ENCODE results near the gene POLG.
A peak's percentile ranks its signal among the peaks of the same experiment; 100 is the strongest.

The POLG gene

DNA sequence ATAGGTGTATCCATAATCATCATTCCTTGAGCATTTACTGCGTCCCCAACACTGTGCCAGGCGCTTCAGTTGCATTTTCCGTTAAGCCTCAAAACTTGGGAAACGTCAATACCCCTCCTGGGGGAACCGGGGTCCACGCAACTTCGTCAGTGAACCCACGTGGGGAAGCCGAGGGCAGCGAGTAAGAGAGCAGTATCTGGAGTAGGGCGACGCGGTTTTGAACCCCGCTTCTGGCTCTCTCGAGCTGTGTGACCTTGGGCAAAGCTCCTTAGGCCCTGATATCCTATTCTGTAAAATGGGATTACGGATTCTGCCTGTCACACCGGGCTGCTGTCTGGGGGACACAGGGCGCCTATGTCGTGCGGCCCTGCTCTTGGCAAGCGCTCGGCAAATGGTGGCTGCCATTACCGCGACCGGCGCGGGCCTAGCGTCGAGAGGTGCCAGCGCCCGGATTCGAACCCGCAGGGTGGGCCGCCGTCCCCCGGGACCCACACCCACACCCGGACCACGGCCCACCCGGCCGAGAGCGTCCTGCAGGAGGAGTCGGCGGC is 590 bp downstream of the POLG start:
- Histone ChIP-seq H3K36me3 (ENCODE audit: control insufficient read depth in 5 of 5, insufficient read depth in 5 of 5, low read length in 5 of 5) (peaks cover 0 to 42% (median 40%) of the 10 kb centered on the region in 5 donors), H3K27ac (ENCODE audit: low read depth, low read length) (peak overlapping the region; percentile 72), H3K9me3 (ENCODE audit: control insufficient read depth in 5 of 5, low read length in 5 of 5) (no peaks in the 10 kb centered on the region), H3K4me3 (ENCODE audit: low read depth in 1 of 5, low read length in 5 of 5) (peak overlapping the region; percentile 86 to 92 (median 89)), H3K4me1 (ENCODE audit: control insufficient read depth in 5 of 5, insufficient read depth in 5 of 5, low read length in 5 of 5) (peaks cover 9 to 60% (median 59%) of the 10 kb centered on the region in 5 donors), H3K9ac (ENCODE audit: low read length in 5 of 5) (peak overlapping the region; percentile 81 to 92 (median 88)), H3K27me3 (ENCODE audit: control insufficient read depth in 5 of 5, insufficient read depth in 4 of 5, low read length in 5 of 5) (no peaks in the 10 kb centered on the region)

DNA sequence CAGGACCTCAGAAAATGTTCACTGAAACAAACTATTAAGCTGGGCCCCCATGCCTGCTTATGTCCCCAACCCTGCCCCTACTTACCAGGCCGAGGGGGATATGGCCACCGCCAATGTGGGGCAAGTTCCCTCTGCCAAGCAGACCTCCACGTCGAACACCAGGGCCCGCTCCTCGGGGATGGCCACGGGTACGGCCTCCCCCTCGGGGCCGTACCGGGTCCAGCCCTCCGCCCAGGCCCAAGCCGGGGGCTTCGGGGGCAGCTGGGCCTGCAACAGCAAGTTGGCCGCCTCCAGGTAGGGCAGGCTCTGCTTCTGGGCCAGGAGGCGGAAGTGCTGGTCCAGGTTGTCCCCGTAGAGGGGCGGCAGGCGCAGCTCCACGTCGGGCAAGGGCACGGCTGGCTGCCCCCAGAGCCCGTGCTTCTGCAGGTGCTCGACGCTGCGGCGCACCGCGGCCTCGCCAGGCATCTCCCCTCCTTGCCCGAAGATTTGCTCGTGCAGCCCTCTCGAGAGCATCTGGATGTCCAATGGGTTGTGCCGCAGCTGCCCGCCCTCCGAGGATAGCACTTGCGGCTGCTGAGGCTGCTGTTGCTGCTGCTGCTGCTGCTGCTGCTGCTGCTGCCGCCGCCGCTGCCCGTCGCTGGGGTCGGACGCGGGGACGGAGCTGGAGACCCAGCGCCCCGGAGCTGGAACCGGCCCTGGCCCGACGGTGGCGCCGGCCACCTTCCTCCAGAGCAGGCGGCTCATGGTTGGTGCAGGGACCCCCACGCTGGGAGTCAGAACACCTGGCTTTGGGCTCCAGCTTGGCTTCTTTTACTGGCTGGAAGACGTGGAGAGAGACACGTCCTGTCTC is 1.4 kb downstream of the POLG start:
- Histone ChIP-seq H3K4me3 (ENCODE audit: low read depth in 1 of 5, low read length in 5 of 5) (peak overlapping the region; percentile 86 to 92 (median 89)), H3K27me3 (ENCODE audit: control insufficient read depth in 5 of 5, insufficient read depth in 4 of 5, low read length in 5 of 5) (no peaks in the 10 kb centered on the region), H3K4me1 (ENCODE audit: control insufficient read depth in 5 of 5, insufficient read depth in 5 of 5, low read length in 5 of 5) (peaks cover 11 to 68% (median 66%) of the 10 kb centered on the region in 5 donors), H3K36me3 (ENCODE audit: control insufficient read depth in 5 of 5, insufficient read depth in 5 of 5, low read length in 5 of 5) (peaks cover 0 to 50% (median 48%) of the 10 kb centered on the region in 5 donors), H3K9me3 (ENCODE audit: control insufficient read depth in 5 of 5, low read length in 5 of 5) (no peaks in the 10 kb centered on the region), H3K9ac (ENCODE audit: low read length in 5 of 5) (peak overlapping the region in 3 of 5 donors; percentile 82 to 92 (median 89)), H3K27ac (ENCODE audit: low read depth, low read length) (peak overlapping the region; percentile 72)

GRCh38 chr15:89332446-89332845 is 2.2 kb downstream of the POLG start:
- H3K9me3 ChIP-seq (ENCODE audit: control insufficient read depth in 5 of 5, low read length in 5 of 5), result no peaks in the 10 kb centered on the region
- H3K4me3 ChIP-seq (ENCODE audit: low read depth in 1 of 5, low read length in 5 of 5), result peak overlapping the region in 3 of 5 donors; percentile 29 to 92 (median 33)
- no peak overlapping the region for H3K27ac ChIP-seq (ENCODE audit: low read depth, low read length)
- H3K36me3 ChIP-seq (ENCODE audit: control insufficient read depth in 5 of 5, insufficient read depth in 5 of 5, low read length in 5 of 5), result peaks cover 0 to 57% (median 55%) of the 10 kb centered on the region in 5 donors
- H3K4me1 ChIP-seq (ENCODE audit: control insufficient read depth in 5 of 5, insufficient read depth in 5 of 5, low read length in 5 of 5), result peaks cover 11 to 69% (median 66%) of the 10 kb centered on the region in 5 donors
- no peaks in the 10 kb centered on the region for H3K27me3 ChIP-seq (ENCODE audit: control insufficient read depth in 5 of 5, insufficient read depth in 4 of 5, low read length in 5 of 5)
- peak overlapping the region in 1 of 5 donors; percentile 57 for H3K9ac ChIP-seq (ENCODE audit: low read length in 5 of 5)

DNA sequence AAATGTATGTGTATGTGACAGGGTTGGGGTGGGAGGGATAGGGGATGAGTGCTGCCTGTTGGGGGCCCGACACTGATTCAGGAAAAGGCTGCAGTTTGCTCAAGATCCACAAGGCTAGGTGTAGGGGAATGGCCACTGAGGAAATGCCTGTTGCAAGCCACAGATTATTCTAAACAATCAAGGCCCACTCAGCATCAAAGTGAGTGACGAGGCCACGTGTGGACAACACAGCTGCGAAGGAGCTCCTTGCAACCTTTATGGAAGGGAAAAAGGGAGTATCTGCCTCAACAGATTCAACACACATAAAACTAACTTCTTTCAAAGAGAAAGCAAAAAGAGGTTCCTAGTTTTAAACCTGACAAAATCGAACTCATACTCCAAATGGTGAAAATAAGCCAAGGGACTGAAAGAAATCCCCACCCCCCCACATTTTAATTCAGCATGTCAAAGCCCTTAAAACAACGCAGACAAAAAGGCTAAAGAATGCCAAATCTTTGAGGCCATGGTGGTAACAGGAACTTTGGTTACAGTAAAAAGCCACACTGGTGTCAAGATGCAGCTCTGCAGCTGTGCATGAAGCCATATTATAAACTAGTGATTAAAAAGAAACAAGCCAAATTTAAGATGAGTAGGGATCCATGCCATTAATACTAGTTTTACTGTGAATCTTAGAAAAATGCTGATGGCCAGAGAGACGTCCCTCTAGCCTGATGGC is 3.6 kb downstream of the POLG start:
- Histone ChIP-seq H3K9ac (ENCODE audit: low read length in 5 of 5) (peak overlapping the region in 3 of 5 donors; percentile 5 to 57 (median 53)), H3K27ac (ENCODE audit: low read depth, low read length) (no peak overlapping the region), H3K27me3 (ENCODE audit: control insufficient read depth in 5 of 5, insufficient read depth in 4 of 5, low read length in 5 of 5) (no peaks in the 10 kb centered on the region), H3K4me3 (ENCODE audit: low read depth in 1 of 5, low read length in 5 of 5) (no peak overlapping the region), H3K9me3 (ENCODE audit: control insufficient read depth in 5 of 5, low read length in 5 of 5) (no peaks in the 10 kb centered on the region), H3K4me1 (ENCODE audit: control insufficient read depth in 5 of 5, insufficient read depth in 5 of 5, low read length in 5 of 5) (peaks cover 11 to 69% (median 66%) of the 10 kb centered on the region in 5 donors), H3K36me3 (ENCODE audit: control insufficient read depth in 5 of 5, insufficient read depth in 5 of 5, low read length in 5 of 5) (peaks cover 0 to 72% (median 69%) of the 10 kb centered on the region in 5 donors)

GRCh38 chr15:89330119-89330518 is 4.5 kb downstream of the POLG start:
- no peak overlapping the region for H3K27ac ChIP-seq (ENCODE audit: low read depth, low read length)
- no peaks in the 10 kb centered on the region for H3K27me3 ChIP-seq (ENCODE audit: control insufficient read depth in 5 of 5, insufficient read depth in 4 of 5, low read length in 5 of 5)
- H3K4me3 ChIP-seq (ENCODE audit: low read depth in 1 of 5, low read length in 5 of 5), result no peak overlapping the region
- H3K4me1 ChIP-seq (ENCODE audit: control insufficient read depth in 5 of 5, insufficient read depth in 5 of 5, low read length in 5 of 5), result peaks cover 9 to 61% (median 56%) of the 10 kb centered on the region in 5 donors
- peak overlapping the region in 1 of 5 donors; percentile 45 for H3K9ac ChIP-seq (ENCODE audit: low read length in 5 of 5)
- H3K36me3 ChIP-seq (ENCODE audit: control insufficient read depth in 5 of 5, insufficient read depth in 5 of 5, low read length in 5 of 5), result peaks cover under 1 to 81% (median 78%) of the 10 kb centered on the region in 5 donors
- H3K9me3 ChIP-seq (ENCODE audit: control insufficient read depth in 5 of 5, low read length in 5 of 5), result no peaks in the 10 kb centered on the region

GRCh38 chr15:89329329-89330084 is 5.1 kb downstream of the POLG start:
- H3K36me3 ChIP-seq (ENCODE audit: control insufficient read depth in 5 of 5, insufficient read depth in 5 of 5, low read length in 5 of 5), result peaks cover 6 to 87% (median 84%) of the 10 kb centered on the region in 5 donors
- H3K9me3 ChIP-seq (ENCODE audit: control insufficient read depth in 5 of 5, low read length in 5 of 5), result no peaks in the 10 kb centered on the region
- peaks cover 5 to 59% (median 55%) of the 10 kb centered on the region in 5 donors for H3K4me1 ChIP-seq (ENCODE audit: control insufficient read depth in 5 of 5, insufficient read depth in 5 of 5, low read length in 5 of 5)
- H3K27ac ChIP-seq (ENCODE audit: low read depth, low read length), result no peak overlapping the region
- no peaks in the 10 kb centered on the region for H3K27me3 ChIP-seq (ENCODE audit: control insufficient read depth in 5 of 5, insufficient read depth in 4 of 5, low read length in 5 of 5)
- H3K9ac ChIP-seq (ENCODE audit: low read length in 5 of 5), result peak overlapping the region in 2 of 5 donors; percentile 6 to 45
- peak overlapping the region in 1 of 5 donors; percentile 16 for H3K4me3 ChIP-seq (ENCODE audit: low read depth in 1 of 5, low read length in 5 of 5)

DNA sequence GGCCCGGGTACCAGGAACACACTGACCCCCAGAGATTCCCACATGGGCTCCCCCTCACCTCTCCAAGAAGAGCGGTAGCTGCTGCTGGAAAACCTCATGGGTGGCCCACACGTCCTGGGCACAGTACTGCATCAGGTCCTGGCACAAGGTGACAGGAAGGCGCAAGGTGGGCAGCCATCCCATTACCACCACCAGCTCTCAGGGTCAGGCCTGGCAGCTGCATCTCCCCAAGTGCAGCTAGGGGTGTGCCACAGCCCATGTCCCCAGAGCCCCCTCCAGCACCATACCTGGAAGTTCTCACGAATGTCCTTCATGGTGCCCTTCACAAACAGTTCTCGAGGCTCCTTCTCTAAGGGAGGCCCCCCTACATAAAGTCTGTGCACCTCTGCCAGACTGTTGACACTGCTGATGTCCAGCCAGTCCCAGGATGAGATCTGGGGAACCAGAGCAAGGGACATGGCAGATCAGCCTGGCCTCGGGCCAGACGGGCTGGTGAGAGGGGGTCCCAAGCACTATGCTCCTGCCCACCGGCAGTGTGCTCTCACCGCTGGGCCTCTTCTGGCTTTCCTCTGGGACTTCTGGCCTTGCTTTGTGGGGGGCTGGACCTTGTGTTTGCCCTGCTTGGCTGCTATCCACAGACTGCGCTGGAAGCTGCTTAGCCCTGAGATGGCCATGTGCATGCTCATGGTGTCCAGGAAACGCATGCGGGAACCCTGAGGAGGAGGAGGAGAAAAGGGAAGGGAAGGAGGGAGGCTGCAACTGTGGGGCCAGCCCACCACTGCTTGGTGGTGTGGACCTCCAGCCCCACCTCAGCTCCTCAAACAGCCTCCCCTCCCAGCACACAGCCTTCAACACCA is 6.0 kb downstream of the POLG start:
- Histone ChIP-seq H3K9me3 (ENCODE audit: control insufficient read depth in 5 of 5, low read length in 5 of 5) (no peaks in the 10 kb centered on the region), H3K36me3 (ENCODE audit: control insufficient read depth in 5 of 5, insufficient read depth in 5 of 5, low read length in 5 of 5) (peaks cover 6 to 96% (median 93%) of the 10 kb centered on the region in 5 donors), H3K27ac (ENCODE audit: low read depth, low read length) (no peak overlapping the region), H3K9ac (ENCODE audit: low read length in 5 of 5) (no peak overlapping the region), H3K4me1 (ENCODE audit: control insufficient read depth in 5 of 5, insufficient read depth in 5 of 5, low read length in 5 of 5) (peaks cover 4 to 54% (median 50%) of the 10 kb centered on the region in 5 donors), H3K4me3 (ENCODE audit: low read depth in 1 of 5, low read length in 5 of 5) (no peak overlapping the region), H3K27me3 (ENCODE audit: control insufficient read depth in 5 of 5, insufficient read depth in 4 of 5, low read length in 5 of 5) (no peaks in the 10 kb centered on the region)

DNA sequence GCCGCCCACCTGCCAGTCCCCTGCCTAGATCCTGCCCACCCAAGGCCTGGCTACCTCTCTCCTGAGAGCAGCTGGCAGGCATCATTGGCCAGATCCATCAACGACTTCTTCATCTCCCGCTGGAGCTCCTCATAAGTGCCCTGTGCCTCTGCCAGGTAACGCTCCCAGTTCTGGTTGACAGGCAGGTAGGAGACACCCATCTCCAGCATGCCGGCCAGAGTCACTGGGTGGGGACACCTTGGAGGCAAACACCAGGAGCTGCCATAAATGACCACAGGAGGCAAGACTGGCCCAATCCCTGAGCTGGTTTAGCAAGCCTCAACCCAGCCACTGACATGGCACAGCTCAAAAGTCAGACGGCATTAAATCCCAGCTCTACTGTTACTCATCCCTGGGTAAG is 7.5 kb downstream of the POLG start:
- H3K4me1 ChIP-seq (ENCODE audit: control insufficient read depth in 5 of 5, insufficient read depth in 5 of 5, low read length in 5 of 5), result peaks cover 4 to 40% (median 36%) of the 10 kb centered on the region in 5 donors
- no peaks in the 10 kb centered on the region for H3K27me3 ChIP-seq (ENCODE audit: control insufficient read depth in 5 of 5, insufficient read depth in 4 of 5, low read length in 5 of 5)
- no peak overlapping the region for H3K27ac ChIP-seq (ENCODE audit: low read depth, low read length)
- peaks cover 6 to 100% (median 99%) of the 10 kb centered on the region in 5 donors for H3K36me3 ChIP-seq (ENCODE audit: control insufficient read depth in 5 of 5, insufficient read depth in 5 of 5, low read length in 5 of 5)
- no peak overlapping the region for H3K9ac ChIP-seq (ENCODE audit: low read length in 5 of 5)
- no peaks in the 10 kb centered on the region for H3K9me3 ChIP-seq (ENCODE audit: control insufficient read depth in 5 of 5, low read length in 5 of 5)
- no peak overlapping the region for H3K4me3 ChIP-seq (ENCODE audit: low read depth in 1 of 5, low read length in 5 of 5)

- Histone ChIP-seq H3K9me3 (ENCODE audit: control insufficient read depth in 5 of 5, low read length in 5 of 5) (no peaks in the 10 kb centered on the region), H3K27me3 (ENCODE audit: control insufficient read depth in 5 of 5, insufficient read depth in 4 of 5, low read length in 5 of 5) (no peaks in the 10 kb centered on the region)
Observed at GRCh38 chr15:89326316-89326715, 8.3 kb downstream of the POLG start.

More at GRCh38 chr15:89326316-89326715, 8.3 kb downstream of the POLG start:
- H3K4me1 ChIP-seq (ENCODE audit: control insufficient read depth in 5 of 5, insufficient read depth in 5 of 5, low read length in 5 of 5), result peaks cover 4 to 40% (median 34%) of the 10 kb centered on the region in 5 donors
- H3K9ac ChIP-seq (ENCODE audit: low read length in 5 of 5), result no peak overlapping the region
- H3K4me3 ChIP-seq (ENCODE audit: low read depth in 1 of 5, low read length in 5 of 5), result no peak overlapping the region
- H3K27ac ChIP-seq (ENCODE audit: low read depth, low read length), result no peak overlapping the region
- peaks cover 6 to 100% (median 99%) of the 10 kb centered on the region in 5 donors for H3K36me3 ChIP-seq (ENCODE audit: control insufficient read depth in 5 of 5, insufficient read depth in 5 of 5, low read length in 5 of 5)

Data from subcutaneous abdominal adipose tissue (tissue), 5 donors.